GM12874 (cell line): Measurements from ENCODE around the gene RTN1.

Experiments
- TF ChIP-seq, protein P1 (sequence below): IDR thresholded peaks from 2 replicates; pipeline ENCODE4 v1.5.1; 2011; ENCODE audit warnings: low read depth, mild to moderate bottlenecking, control low read depth, low read length, moderate library complexity; ENCODE audit not compliant: insufficient read depth

The RTN1 gene

DNA sequence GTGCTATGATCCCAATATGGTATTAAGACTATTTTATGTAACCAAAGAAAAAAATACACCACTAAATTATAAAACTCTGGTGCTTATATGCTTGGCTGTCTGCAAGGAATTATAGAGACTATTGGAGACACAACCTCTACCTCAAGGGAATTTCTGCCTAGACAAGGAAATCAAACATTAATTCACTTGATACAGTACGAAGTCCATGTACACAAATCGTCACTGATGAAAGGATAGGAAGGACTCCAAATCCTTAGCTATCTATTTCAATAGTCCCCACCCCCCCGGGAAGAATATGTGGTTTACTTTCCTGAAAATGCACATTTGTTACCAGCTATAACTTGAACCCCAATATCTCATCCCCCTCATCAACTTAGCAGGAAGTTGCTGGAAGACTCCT lies 21.9 kb downstream of the RTN1 start:
- TF ChIP-seq, protein P1, sequence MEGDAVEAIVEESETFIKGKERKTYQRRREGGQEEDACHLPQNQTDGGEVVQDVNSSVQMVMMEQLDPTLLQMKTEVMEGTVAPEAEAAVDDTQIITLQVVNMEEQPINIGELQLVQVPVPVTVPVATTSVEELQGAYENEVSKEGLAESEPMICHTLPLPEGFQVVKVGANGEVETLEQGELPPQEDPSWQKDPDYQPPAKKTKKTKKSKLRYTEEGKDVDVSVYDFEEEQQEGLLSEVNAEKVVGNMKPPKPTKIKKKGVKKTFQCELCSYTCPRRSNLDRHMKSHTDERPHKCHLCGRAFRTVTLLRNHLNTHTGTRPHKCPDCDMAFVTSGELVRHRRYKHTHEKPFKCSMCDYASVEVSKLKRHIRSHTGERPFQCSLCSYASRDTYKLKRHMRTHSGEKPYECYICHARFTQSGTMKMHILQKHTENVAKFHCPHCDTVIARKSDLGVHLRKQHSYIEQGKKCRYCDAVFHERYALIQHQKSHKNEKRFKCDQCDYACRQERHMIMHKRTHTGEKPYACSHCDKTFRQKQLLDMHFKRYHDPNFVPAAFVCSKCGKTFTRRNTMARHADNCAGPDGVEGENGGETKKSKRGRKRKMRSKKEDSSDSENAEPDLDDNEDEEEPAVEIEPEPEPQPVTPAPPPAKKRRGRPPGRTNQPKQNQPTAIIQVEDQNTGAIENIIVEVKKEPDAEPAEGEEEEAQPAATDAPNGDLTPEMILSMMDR: no peak

DNA sequence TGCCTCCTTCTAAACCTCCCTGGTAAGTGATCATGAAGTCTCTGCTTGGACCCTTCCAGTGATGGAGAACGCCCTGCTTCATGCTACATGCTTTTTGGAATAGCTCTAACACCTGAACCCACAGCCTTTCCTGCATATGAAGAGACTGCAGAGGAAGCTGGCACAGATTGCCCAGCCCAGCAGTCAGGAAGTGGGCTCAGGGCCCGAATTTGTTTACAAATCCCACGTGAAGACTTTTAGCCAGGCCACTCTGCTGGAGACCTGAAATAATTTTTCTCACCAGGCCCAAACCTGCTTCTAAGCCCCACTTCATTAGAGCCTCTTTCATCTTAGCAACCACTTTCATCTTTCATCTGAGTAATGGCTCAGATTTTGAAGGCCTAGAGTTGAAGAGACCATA lies 22.9 kb downstream of the RTN1 start:
- TF ChIP-seq, protein P1: no peak

DNA sequence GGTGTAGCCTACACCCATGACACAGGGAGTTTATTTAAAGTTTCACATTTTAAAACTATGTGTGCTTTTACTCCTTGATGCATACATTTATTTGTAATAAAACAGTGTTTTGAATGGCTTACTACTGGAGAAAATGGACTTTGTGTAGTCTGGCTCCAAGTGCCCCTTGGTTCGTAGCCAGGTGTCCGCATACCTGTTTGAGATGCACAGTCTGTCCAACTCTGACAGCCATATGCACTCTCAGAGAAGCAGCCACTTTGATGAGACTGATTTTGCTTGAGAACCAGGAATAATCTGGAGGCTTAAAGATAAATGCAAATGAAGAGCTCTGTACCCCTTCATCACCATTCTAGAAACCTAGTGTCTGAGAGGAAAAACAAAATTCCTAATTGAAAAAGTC lies 24.0 kb downstream of the RTN1 start:
- TF ChIP-seq, protein P1: no peak

DNA sequence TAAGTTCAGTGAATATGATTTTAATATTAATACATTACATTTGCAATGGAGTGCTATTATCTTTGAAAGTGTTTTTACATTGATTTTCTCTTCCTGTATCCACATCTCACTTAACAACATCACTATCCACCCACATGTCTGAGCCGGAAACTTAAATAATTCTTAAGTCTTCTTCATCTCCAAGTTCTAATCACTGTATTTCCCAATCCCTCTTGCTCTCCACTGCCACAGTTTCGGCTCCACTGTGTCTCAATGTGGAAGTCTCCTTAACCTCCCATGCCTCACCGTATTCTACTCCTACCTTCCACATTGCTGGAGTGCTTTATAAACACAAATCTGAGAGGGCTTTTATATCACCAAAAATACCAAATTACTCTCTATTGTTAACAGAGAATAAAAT lies 25.3 kb downstream of the RTN1 start:
- TF ChIP-seq, protein P1: no peak

DNA sequence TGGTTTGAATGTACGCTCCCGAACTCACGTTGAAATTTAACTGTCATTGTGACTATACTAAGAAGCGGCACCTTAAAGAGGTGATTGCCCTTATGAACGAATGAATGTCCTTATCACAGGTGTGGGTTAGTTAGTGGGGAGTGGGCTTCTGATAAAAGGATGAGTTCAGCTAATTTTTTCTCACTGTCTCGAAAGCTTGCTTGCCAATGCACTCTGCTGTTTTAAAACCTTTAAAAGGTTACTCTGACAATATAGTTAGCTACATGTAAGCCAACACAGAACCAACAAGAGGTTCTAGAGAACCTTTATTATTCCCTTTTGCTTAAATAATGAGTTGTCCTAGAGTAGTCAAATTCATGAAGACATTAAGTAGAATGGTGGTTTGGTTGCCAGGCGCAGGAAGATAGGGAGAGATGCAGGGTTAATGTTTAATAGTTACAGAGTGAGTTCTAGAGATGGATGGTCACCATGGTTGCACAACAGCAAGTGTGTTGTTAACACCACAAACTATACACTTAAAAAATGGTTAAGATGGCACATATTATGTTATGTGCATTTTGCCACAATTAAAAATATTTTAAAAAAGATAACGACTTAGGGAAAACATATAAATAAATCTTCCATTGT lies 26.3 kb downstream of the RTN1 start:
- TF ChIP-seq, protein P1: no peak

DNA sequence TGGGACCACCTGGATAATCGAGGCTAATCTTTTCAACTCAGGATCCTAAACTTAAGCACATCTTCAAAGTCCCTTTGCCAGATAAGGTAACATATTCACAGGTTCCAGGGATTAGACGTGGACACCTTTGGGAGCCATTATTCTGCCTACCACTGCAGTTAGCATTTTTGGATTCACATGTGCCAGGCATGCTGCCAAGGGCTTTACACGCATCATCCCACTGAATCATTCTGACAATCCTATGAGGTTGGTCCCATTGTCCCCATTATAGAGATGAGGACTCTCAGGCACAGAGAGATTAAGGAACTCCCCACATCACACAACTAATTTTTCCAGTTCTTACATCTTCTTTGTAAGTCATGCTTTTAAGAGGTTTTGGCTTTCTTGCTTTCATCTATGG lies 34.5 kb downstream of the RTN1 start:
- TF ChIP-seq, protein P1: no peak

DNA sequence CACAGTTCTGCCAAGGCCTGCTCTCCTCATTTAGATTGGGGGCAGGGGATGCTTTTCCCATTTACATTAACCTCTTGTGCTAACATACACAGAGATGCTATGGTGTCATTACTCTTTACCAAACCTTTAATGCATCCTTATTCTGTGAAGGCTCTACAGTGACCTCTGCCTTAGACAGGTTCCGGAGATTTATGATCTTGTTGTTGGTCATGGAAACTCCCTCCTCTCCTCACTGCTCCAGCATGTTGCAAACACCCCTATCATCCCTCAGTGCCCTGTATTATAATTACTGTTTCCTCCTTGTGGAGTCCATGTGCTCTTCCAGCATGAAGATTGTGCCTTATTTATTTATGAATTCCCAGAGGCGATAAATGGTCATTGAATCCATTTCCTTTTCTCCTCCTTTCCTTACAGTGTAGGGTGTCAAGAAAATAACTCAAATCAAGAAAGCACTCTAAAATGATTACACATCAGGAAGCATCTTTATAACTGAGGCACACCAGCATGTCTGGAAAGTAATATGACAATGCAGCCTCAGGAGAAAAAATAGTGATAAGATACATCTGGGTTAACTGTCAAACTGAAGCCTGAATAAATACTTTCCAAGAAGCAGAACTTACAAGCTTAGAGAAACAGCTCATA lies 37.8 kb downstream of the RTN1 start:
- TF ChIP-seq, protein P1: no peak
